SHP77 treated with DMSO at 0.1 percent for 48 hours (cell line): Measurements from ENCODE around the gene RANBP1.
A peak's percentile ranks its signal among the peaks of the same experiment; 100 is the strongest.

Source experiments
- DNase-seq: peaks from one replicate; lab custom pipeline; 2025; lab: John Stamatoyannopoulos, UW

The RANBP1 gene

GRCh38 chr22:20124083-20124787, 8.3 kb downstream of the RANBP1 start:
- DNase-seq = no peak

DNA sequence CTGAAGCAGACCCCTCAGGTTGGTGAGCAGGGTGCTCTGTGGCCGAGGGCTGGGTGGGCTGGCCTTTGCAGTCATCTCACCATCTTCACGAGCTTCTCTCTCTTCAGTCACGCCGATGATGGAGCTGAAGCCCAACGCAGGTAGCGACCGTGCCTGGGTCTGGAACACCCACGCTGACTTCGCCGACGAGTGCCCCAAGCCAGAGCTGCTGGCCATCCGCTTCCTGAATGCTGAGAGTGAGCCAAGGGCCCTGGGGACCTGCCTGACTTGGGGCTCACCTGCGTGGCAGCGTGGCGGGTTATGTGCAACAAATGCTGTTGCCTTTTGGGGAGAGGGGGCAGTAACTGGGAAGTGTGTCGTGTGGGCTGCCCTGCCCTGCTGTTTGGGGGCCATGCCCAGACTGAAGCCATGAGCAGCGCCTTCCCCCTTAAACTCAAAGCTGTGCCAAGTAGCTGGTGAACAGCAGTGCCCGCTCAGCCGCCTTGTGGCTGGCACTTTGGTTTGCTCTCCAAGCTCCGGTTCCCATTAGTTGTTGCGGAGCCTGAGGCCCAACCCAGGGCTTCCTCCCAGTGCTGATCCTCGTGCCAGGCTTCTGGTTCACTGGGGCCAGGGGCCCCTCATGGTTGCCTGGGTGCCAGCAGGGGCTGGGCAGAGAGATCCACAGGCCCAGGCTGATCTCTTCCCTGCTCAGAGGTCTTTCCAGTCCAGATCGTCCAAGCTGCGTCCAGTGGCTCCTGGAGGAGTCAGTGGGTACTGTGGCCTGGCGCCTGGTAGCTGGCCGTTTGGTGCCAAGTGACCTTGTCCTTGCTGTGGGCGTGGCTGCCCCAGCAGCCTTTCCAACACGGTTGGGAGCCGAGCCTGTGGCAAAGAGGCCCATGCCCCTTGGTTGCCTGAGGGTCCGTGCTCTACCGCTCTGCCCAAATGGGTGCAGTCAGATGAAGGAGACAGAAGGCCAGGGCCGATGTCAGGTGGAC, 9.6 kb downstream of the RANBP1 start:
- no peak for DNase-seq

GRCh38 chr22:20126284-20127029, 10.6 kb downstream of the RANBP1 start:
- DNase-seq = no peak

DNA sequence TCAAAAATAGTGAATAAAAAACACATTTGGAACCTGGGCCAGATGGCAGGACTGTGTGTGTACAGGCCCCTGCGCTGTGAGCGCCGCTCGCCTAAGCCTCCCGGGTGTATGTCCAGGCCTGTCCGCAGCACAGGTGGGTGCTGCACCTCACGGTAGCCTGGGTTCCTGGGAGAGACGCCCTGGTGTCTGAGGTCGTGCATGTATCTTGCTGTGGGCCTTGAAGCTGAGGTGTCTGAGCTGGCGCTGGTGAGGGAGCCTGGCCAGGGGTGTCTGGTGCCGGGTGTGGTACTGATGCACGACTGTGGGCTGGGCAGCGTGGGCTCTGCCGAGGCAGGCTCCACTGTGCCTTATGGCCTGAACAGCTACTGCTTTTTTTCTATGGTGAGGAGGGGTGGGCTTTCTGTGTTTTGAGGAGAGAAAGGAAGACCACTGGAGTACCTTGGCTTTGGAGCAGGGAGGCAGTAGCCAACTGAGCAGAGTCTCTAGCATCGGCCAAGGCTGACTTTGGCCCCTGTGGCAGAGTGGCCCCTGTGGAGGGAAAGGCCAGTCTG, 11.5 kb downstream of the RANBP1 start:
- DNase-seq = no peak

DNA sequence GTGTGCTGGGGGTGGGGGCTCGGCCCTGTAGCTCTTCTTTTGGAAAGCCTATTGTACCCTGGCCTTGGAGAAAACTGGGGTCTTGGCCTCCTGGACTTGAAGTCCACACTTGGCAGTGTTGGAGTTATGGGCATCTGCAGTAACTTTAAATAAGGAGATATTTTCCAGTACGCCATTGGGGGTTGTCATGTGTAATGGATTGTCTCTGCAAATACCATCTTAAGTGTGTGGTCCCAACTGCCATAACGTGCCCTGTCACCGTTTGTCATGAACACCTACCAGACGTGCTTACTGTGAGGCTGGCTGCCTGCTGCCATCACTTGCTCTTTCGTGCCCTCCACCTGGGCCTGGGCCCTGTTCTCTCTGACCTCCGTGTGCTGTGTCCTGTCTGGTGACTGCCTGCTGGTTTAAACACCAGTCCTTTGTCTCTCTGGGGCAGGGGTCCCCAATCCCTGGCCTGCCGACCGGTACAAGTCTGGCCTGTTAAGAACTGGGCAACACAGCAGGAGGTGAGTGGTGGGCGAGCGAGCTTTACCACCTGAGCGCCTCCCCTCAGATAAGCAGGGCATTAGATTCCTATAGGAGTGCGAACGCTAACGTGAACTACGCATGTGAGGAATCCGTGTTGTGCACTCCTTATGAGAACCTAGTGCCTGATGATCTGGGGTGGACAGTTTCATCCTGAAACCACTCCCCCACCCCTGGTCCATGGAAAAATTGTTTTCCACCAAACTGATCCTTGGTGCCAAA, 12.1 kb downstream of the RANBP1 start:
- no peak for DNase-seq

GRCh38 chr22:20128619-20128901, 12.7 kb downstream of the RANBP1 start:
- DNase-seq = no peak

DNA sequence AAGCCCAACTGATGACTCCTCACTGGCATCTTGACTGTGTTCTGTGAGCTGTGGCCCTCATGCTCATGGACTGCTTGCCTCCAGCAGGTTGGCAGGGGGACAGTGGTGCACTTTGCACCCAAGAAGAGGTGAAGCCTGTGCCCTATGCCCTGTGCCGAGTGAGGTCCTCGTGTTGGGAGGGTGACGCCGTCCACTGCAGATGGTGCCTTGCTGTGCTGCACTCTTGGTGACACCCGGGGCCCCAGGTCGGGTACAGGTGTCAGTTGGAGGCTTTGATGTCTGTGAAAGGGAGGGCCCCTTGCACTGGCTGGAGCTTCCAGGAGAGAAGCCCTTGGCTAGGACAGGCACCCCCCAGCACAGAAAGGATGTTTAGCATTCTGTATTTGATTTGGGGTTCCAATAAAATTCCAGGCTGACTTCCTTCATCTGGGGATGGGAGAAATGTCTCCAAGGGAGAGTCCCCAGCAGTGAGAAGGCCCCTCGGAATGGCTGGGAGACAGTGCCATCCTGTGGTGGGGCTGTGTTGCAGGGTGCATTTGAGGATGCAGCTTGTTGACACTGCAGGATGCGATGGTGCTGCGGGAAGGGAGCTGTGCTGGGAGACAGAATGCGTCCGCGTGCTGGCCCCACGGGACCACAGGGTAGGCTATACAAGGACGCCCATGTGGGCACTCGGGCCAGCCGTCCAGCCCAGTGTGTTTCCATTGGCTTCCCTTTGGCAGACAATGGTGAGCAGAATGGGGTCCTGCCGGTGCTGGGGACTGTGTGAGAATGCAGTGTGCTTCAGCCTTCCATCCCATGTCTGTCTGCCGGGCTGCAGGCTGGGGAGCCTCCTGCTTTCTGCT, 13.2 kb downstream of the RANBP1 start:
- DNase-seq = peak; percentile 11

DNA sequence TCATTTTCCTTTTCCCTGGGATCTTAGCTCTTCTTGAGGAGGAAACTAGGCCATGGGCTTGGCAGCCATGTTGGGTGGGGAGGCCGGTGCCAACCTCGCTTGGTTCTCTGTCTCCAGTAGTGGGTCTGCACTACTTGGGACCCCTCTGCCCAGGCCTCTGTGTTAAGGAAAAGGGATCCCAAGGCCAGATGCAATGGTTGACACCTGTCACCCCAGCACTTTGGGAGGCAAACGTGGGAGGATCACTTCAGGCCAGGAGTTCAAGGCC, 13.8 kb downstream of the RANBP1 start:
- no peak for DNase-seq

DNA sequence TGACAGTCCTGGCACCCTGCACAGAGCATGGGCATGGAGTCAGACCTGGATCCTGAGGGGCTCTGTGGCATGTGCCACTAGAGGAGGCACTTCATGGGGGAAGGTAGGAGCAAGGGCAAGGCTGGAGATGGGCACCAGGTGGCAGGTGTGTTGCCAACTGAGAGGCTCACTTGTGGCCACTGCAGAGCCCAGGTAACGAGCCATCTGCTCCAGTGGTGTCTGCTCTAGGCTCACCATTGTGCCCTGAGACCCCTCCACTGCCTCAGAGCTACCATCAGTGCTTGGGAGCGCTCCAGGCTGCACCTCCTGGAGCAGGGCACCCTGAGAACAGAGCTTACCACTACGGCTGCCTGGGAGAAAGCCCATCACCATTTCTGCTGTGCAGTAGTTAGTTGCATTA, 14.4 kb downstream of the RANBP1 start:
- no peak for DNase-seq

GRCh38 chr22:20130731-20131596, 15.1 kb downstream of the RANBP1 start:
- DNase-seq = no peak

GRCh38 chr22:20131597-20131858, 15.6 kb downstream of the RANBP1 start, which contains the start of gene ZDHHC8:
Gene ZDHHC8 (plus strand): TSS chr22:20131804. CDS start chr22:20131948, 144 bp downstream.
- DNase-seq = no peak

- DNase-seq = no peak
Measured at GRCh38 chr22:20131859-20132685, 16.2 kb downstream of the RANBP1 start.

GRCh38 chr22:20132686-20133246, 16.9 kb downstream of the RANBP1 start:
- DNase-seq = no peak

- no peak for DNase-seq
Measured at GRCh38 chr22:20133930-20134549, 18.1 kb downstream of the RANBP1 start.

DNA sequence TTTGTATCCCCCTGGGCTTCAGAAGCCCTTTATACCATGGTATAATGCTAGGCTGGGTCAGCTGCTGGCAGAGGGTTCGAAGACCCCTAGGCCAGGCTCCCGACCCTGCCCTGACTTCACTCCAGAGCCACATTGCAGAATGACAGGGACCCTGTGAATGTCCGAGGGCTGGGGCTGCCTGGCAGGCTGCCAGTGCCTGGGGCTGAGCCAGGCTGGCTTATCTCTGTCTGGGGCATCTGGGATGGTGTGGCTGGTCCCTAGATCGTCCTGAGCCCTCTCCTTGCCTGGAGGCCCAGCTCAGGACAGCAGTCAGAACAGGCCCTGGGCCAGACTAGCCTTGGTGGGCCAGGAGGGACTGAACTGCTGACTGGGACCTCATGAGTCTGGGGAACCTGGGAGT, 19.4 kb downstream of the RANBP1 start:
- DNase-seq = no peak

- DNase-seq = no peak
Measured at GRCh38 chr22:20135806-20136602, 20.1 kb downstream of the RANBP1 start.

DNA sequence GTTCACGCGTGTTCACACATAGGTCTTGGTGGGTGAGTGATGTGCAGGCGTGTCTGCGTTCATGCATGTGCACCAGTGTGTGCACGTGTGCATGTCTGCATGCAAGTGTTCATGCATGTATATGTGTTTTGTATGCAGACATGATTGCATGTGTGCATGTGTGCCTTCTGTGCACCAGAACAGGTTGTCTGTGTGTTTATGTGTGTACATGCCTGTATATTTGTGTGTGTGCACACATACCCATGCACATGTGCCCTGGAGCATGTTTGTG, 20.6 kb downstream of the RANBP1 start:
- DNase-seq = no peak

DNA sequence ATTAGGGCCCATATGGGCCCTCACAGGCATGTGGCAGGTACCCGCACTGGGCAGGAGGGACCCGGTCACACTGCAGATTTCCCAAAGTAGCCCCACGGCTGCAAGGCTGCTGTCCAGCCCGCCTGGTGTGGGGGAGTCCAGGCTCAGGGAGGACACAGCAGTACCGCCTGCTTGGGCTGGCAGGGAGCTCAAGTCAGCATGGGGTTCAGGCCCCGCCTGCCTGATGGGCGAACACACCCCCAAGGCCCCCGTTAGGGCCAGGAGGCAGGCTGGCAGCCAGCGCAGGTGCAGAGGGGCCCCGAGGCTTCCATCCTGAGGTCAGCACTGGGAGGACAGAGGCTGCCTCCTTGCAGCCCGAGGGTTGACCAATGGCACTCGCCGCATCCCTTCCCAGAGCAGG, 21.2 kb downstream of the RANBP1 start:
- DNase-seq = no peak
